GM21360 (cell line): ENCODE data around the gene MGAT4A.
A peak's percentile ranks its signal among the peaks of the same experiment; 100 is the strongest.
"Not testable (repeated sequence)": the region's sequence is repeated elsewhere in the genome, so short reads cannot be mapped to it uniquely, and the experiment has no call there.

ENCODE experiments used
- ATAC-seq: cut with Tn5 transposase; IDR thresholded peaks from one replicate; pipeline ENCODE4 v1.9.1; 2021; ENCODE audit warnings: mild to moderate bottlenecking, moderate library complexity; ENCODE audit not compliant: unreplicated experiment

Gene MGAT4A

GRCh38 chr2:98664323-98664722, 66.6 kb downstream of the MGAT4A start:
- no peak for ATAC-seq

GRCh38 chr2:98663511-98664090, 67.3 kb downstream of the MGAT4A start:
- no peak for ATAC-seq

- ATAC-seq, result not testable (repeated sequence)
Measured at GRCh38 chr2:98659491-98659840, 71.5 kb downstream of the MGAT4A start.

- no peak for ATAC-seq
Measured at GRCh38 chr2:98658816-98659490, 72.0 kb downstream of the MGAT4A start.

- no peak for ATAC-seq
Measured at GRCh38 chr2:98656800-98657199, 74.1 kb downstream of the MGAT4A start.

GRCh38 chr2:98654699-98655495, 76.0 kb downstream of the MGAT4A start:
- no peak for ATAC-seq

- no peak for ATAC-seq
Measured at GRCh38 chr2:98650998-98651397, 79.9 kb downstream of the MGAT4A start.

GRCh38 chr2:98649992-98650375, 80.9 kb downstream of the MGAT4A start:
- no peak for ATAC-seq

GRCh38 chr2:98649135-98649991, 81.6 kb downstream of the MGAT4A start:
- ATAC-seq, result peak; percentile 70

GRCh38 chr2:98648451-98648850, 82.5 kb downstream of the MGAT4A start:
- no peak for ATAC-seq

GRCh38 chr2:98647636-98648035, 83.3 kb downstream of the MGAT4A start:
- no peak for ATAC-seq

GRCh38 chr2:98643496-98644100, 87.3 kb downstream of the MGAT4A start:
- ATAC-seq, result no peak

GRCh38 chr2:98637401-98638147, 93.4 kb downstream of the MGAT4A start:
- no peak for ATAC-seq

- no peak for ATAC-seq
Measured at GRCh38 chr2:98634406-98635092, 96.4 kb downstream of the MGAT4A start.

GRCh38 chr2:98632351-98632750, 98.6 kb downstream of the MGAT4A start:
- no peak for ATAC-seq

- ATAC-seq, result no peak
Measured at GRCh38 chr2:98623657-98624056, 107.3 kb downstream of the MGAT4A start.

- ATAC-seq, result no peak
Measured at GRCh38 chr2:98617149-98617548, 113.8 kb downstream of the MGAT4A start.

- no peak for ATAC-seq
Measured at GRCh38 chr2:98615481-98615880, 115.5 kb downstream of the MGAT4A start.

GRCh38 chr2:98614024-98614739, 116.8 kb downstream of the MGAT4A start:
- ATAC-seq, result no peak
